ENCODE results near the gene KCNK18.

The KCNK18 gene

DNA sequence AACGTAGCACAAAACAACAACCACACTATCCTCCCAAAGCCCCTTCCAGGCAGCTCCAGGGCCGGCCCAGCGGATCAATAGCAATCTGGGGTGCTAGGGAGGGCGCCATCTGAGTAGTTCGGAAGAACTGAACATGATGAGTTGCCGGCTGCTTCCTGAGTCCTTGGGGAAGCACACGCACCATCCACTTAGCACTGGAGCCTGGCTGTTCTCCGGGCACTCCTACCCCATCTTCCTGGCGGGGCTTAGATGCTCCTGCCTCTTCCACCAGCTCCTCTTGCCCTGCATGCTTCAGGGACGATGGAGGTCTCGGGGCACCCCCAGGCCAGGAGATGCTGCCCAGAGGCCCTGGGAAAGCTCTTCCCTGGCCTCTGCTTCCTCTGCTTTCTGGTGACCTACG is at the start of gene KCNK18:
KCNK18 (plus strand) TSS at position 301 of the 400 bp plus-strand sequence; CDS start at position 301, 0 bp downstream.
- no peak for DNase-seq (ENCODE audit: low read depth)
- H3K4me3 ChIP-seq (ENCODE audit: low read length): no peak within 1 kb of the TSS
- TF ChIP-seq, protein P1, sequence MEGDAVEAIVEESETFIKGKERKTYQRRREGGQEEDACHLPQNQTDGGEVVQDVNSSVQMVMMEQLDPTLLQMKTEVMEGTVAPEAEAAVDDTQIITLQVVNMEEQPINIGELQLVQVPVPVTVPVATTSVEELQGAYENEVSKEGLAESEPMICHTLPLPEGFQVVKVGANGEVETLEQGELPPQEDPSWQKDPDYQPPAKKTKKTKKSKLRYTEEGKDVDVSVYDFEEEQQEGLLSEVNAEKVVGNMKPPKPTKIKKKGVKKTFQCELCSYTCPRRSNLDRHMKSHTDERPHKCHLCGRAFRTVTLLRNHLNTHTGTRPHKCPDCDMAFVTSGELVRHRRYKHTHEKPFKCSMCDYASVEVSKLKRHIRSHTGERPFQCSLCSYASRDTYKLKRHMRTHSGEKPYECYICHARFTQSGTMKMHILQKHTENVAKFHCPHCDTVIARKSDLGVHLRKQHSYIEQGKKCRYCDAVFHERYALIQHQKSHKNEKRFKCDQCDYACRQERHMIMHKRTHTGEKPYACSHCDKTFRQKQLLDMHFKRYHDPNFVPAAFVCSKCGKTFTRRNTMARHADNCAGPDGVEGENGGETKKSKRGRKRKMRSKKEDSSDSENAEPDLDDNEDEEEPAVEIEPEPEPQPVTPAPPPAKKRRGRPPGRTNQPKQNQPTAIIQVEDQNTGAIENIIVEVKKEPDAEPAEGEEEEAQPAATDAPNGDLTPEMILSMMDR (IDR thresholded peaks at IDR 0.05; ENCODE audit: insufficient read depth, low read depth, low read length, missing control alignments): no peak

DNA sequence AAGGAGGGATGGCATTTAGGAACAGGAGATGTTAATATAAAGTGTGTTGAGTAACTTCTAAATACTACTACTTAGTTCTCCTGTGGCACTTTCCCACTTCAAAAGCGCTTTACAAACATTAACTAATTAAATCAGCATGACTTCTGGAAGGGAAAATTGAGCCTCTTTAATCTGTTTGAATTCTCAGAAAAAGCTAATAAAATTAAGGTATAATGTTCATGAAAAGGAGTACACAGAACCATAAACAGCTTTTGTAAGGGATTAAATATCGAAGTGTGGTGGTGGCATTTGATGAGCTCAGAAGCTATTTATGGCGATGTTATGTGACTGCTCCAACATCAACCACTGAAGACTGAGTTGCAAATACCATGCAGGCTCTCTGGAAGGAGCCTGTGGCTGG is 49.0 kb upstream of the KCNK18 start:
- no peak overlapping the region for H3K4me3 ChIP-seq (ENCODE audit: low read length)
- no peak for DNase-seq (ENCODE audit: low read depth)
- TF ChIP-seq, protein P1 (IDR thresholded peaks at IDR 0.05; ENCODE audit: insufficient read depth, low read depth, low read length, missing control alignments): no peak

DNA sequence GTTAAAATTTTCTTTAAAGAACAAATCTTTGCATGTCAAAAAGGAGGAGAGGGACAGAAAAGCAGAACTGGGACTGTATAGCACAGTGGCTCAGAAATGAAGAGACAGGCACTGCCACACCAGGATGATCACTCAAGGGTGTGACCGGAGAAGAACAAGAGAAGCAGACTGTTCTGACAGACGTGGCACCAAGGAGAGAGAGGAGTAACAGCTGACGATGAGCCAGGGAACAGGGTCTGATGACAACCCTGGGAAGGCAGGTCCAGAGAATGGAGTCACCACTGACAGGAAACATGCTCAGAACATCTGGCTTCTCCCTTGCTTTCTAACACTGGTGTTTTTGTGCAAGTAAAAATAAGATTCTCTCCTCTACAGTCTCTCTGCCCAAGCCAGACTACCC is 44.6 kb upstream of the KCNK18 start:
- no peak for DNase-seq (ENCODE audit: low read depth)
- TF ChIP-seq, protein P1 (IDR thresholded peaks at IDR 0.05; ENCODE audit: insufficient read depth, low read depth, low read length, missing control alignments): no peak
- H3K4me3 ChIP-seq (ENCODE audit: low read length): no peak overlapping the region

DNA sequence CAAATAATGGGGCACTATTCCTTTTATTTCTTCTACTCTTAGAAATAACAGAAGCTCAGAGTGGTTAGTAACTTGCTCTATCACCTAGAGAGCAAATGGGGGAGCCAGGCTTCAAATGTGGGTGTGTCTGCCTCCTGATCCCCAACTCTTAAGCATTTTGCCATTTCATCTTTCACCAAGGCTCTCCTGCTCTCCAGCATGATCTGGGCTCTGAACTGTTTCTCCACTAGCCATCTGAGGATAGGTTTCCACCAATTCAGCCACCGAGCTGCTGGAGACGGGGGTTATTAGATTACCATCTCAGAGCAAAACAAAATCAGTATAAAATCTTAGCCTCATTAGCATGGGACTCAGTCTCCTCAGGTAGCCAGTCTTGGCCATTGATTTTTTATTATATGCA is 39.0 kb upstream of the KCNK18 start:
- no peak overlapping the region for H3K4me3 ChIP-seq (ENCODE audit: low read length)
- TF ChIP-seq, protein P1 (IDR thresholded peaks at IDR 0.05; ENCODE audit: insufficient read depth, low read depth, low read length, missing control alignments): no peak
- DNase-seq (ENCODE audit: low read depth): no peak

DNA sequence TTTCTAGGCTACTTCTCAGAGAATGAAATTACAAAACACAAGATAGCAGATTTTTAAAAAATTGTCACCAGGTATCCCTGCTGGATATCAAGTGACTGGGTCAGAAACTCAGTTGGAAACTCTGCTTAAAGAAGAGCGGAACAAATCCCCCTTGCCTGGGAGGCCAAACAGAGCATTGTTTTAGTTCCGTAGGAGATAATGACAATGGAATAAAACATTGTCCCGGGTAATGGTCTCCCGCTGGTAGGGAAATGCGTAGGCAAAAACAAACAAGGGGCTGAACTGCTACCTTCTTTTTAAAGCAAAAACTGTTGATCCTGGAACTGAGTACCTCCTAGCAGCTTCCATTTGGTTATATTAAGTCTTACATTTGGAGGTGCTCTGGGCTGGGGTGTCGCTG is 37.9 kb upstream of the KCNK18 start:
- no peak overlapping the region for H3K4me3 ChIP-seq (ENCODE audit: low read length)
- DNase-seq (ENCODE audit: low read depth): no peak
- TF ChIP-seq, protein P1 (IDR thresholded peaks at IDR 0.05; ENCODE audit: insufficient read depth, low read depth, low read length, missing control alignments): no peak

DNA sequence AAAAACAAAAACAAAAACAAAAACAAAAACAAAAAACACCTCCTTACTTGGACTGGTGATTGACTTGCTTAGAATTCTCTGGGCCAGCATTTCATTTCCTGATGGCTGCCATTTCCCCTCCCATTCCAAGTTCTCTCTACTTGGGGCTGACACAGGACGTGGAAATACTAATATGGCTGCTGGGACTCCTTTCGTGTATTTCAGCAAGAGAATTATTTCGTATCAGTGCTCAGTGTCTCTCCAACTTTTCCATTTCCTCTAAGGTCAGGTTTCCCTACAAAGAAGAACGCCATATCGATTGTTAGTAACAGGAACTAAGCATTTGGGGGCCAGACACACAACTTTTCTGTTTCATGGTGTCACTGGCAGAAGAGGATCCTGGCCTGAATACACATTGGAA is 36.7 kb upstream of the KCNK18 start:
- no peak overlapping the region for H3K4me3 ChIP-seq (ENCODE audit: low read length)
- TF ChIP-seq, protein P1 (IDR thresholded peaks at IDR 0.05; ENCODE audit: insufficient read depth, low read depth, low read length, missing control alignments): no peak
- DNase-seq (ENCODE audit: low read depth): no peak

DNA sequence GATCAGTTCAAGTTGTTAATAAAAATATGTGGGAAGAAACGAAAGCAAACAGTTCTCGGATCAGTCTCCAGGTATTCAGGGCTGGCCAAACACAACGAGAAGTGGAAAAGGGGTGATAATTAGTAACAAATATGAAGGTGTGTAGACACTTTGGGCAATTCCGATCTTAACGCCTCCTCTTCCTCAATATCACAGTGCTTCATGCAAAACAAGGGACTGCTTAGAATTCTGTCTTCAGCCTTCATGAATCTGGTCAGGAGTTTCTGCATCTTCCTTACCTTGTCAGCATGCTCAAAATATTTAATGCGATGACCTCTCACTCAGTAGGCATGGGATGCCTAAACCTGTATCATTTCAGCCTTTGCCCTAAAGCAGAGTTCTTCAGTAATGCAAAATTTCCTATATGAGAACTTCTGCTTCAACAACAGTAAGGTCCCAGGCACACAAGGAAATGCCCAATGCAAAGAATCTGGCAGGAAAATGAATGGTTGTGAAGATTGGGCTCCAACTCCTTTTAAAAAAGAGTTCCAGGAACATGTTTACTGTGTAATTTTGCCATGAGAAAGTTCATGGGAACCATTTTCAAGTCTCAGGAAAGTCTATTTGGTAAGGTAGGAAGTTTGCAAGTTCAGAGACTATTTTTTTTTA is 35.8 kb upstream of the KCNK18 start:
- DNase-seq (ENCODE audit: low read depth): no peak
- H3K4me3 ChIP-seq (ENCODE audit: low read length): no peak overlapping the region
- TF ChIP-seq, protein P1 (IDR thresholded peaks at IDR 0.05; ENCODE audit: insufficient read depth, low read depth, low read length, missing control alignments): no peak

Measured in epithelial cell of esophagus (primary cell).